ENCODE results near the gene KRTAP19-5. TPM values are rescaled to one million over a fixed set of nuclear protein-coding genes. Genes with fewer than 3 reads are reported as not detected.

Gene KRTAP19-5
- total RNA-seq, 1 donor from 2014 or later = not detected

Other genes starting within 250 kb of the KRTAP19-5 start
- gene KRTAP24-1, start 219.2 kb downstream of the KRTAP19-5 start, total RNA-seq = not detected in 2 replicates
- gene KRTAP25-1, start 212.6 kb downstream of the KRTAP19-5 start, total RNA-seq = not detected in 2 replicates
- not detected in 2 replicates for gene KRTAP26-1, start 181.8 kb downstream of the KRTAP19-5 start, total RNA-seq
- not detected in 2 replicates for gene KRTAP27-1, start 164.4 kb downstream of the KRTAP19-5 start, total RNA-seq
- gene KRTAP23-1, start 153.5 kb downstream of the KRTAP19-5 start, total RNA-seq = not detected in 2 replicates
- gene KRTAP13-2, start 129.9 kb downstream of the KRTAP19-5 start, total RNA-seq = not detected in 2 replicates
- not detected in 2 replicates for gene KRTAP13-1, start 106.1 kb downstream of the KRTAP19-5 start, total RNA-seq
- not detected in 2 replicates for gene KRTAP13-3, start 76.2 kb downstream of the KRTAP19-5 start, total RNA-seq
- gene KRTAP13-4, start 71.9 kb downstream of the KRTAP19-5 start, total RNA-seq = not detected in 2 replicates
- not detected in 2 replicates for gene KRTAP15-1, start 61.9 kb downstream of the KRTAP19-5 start, total RNA-seq
- gene KRTAP19-1, start 21.8 kb downstream of the KRTAP19-5 start, total RNA-seq = not detected in 2 replicates
- gene KRTAP19-2, start 14.7 kb downstream of the KRTAP19-5 start, total RNA-seq = not detected in 2 replicates
- gene KRTAP19-3, start 10.1 kb downstream of the KRTAP19-5 start, total RNA-seq = not detected in 2 replicates
- not detected in 2 replicates for gene KRTAP19-4, start 5.0 kb downstream of the KRTAP19-5 start, total RNA-seq
- not detected in 2 replicates for gene KRTAP19-6, start 39.7 kb upstream of the KRTAP19-5 start, total RNA-seq
- not detected in 2 replicates for gene KRTAP19-7, start 59.2 kb upstream of the KRTAP19-5 start, total RNA-seq
- gene KRTAP22-2, start 88.3 kb upstream of the KRTAP19-5 start, total RNA-seq = not detected in 2 replicates
- not detected in 2 replicates for gene KRTAP6-3, start 90.3 kb upstream of the KRTAP19-5 start, total RNA-seq
- not detected in 2 replicates for gene KRTAP6-2, start 96.8 kb upstream of the KRTAP19-5 start, total RNA-seq
- gene KRTAP22-1, start 98.9 kb upstream of the KRTAP19-5 start, total RNA-seq = not detected in 2 replicates
- not detected in 2 replicates for gene KRTAP6-1, start 111.8 kb upstream of the KRTAP19-5 start, total RNA-seq
- not detected in 2 replicates for gene KRTAP20-1, start 114.3 kb upstream of the KRTAP19-5 start, total RNA-seq
- gene KRTAP20-4, start 118.5 kb upstream of the KRTAP19-5 start, total RNA-seq = not detected in 2 replicates
- not detected in 2 replicates for gene KRTAP20-2, start 133.1 kb upstream of the KRTAP19-5 start, total RNA-seq
- gene KRTAP20-3, start 140.7 kb upstream of the KRTAP19-5 start, total RNA-seq = not detected in 2 replicates
- gene KRTAP21-3, start 216.6 kb upstream of the KRTAP19-5 start, total RNA-seq = not detected in 2 replicates
- gene KRTAP21-2, start 245.1 kb upstream of the KRTAP19-5 start, total RNA-seq = not detected in 2 replicates